ENCODE measurements around the gene KIF1A. TPM values are rescaled to one million over a fixed set of nuclear protein-coding genes. Genes with fewer than 3 reads are reported as not detected.

The KIF1A gene
- total and polyA plus RNA-seq, 2 of the 8 experiments (the other 6 are each of a cell fraction or from before 2014, with no cell fraction given), result 61.3 to 281 TPM

GRCh38 chr2:240799033-240799820 is 20.8 kb downstream of the KIF1A start:
- Histone ChIP-seq H3K9me3 (ENCODE audit: insufficient read depth in 2 of 2, low read depth in 1 of 2, low read length in 1 of 2) (no peaks in the 10 kb centered on the region; a peak in 1 of 4 replicates), H2BK12ac (ENCODE audit: low read depth, low read length) (no peak overlapping the region), H3K27me3 (replicated peaks in 1 of 4; ENCODE audit: control insufficient read depth in 3 of 4, extremely low read depth in 1 of 4, insufficient read depth in 3 of 4, low read length in 3 of 4) (no peaks in the 10 kb centered on the region), H3K79me1 (ENCODE audit: low read depth, low read length) (peaks cover 29% of the 10 kb centered on the region), H3K4me2 (ENCODE audit: insufficient read depth in 1 of 2, low read depth in 2 of 2, low read length in 2 of 2) (no peak overlapping the region), H3K79me2 (ENCODE audit: control insufficient read depth in 1 of 2, insufficient read depth in 2 of 2, low read length in 2 of 2) (peaks cover 17 to 100% of the 10 kb centered on the region in 2 experiments), H4K91ac (replicated peaks; ENCODE audit: insufficient read length, low read length) (no peak overlapping the region), H3K4me1 (replicated peaks in 1 of 4; ENCODE audit: control insufficient read depth in 3 of 4, insufficient read depth in 4 of 4, low read length in 3 of 4) (no peaks in the 10 kb centered on the region; a peak in 1 of 7 replicates), H3K56ac (replicated peaks; ENCODE audit: insufficient read length, low read depth, low read length) (no peak overlapping the region), H2BK15ac (ENCODE audit: low read length) (no peak overlapping the region), H2BK20ac (ENCODE audit: low read length) (no peak overlapping the region), H3K23ac (ENCODE audit: insufficient read length) (no peak overlapping the region), H4K5ac (ENCODE audit: insufficient read length, low read depth, low read length) (no peak overlapping the region), H4K8ac (ENCODE audit: extremely low read depth, insufficient read depth, low read length) (peak overlapping the region; percentile 59; the same call in 1 of the 2 replicates), H2AK5ac (ENCODE audit: low read depth, low read length) (no peak overlapping the region), H3K4ac (replicated peaks; ENCODE audit: insufficient read length, low read depth, low read length) (no peak overlapping the region), H4K20me1 (replicated peaks in 1 of 2; ENCODE audit: control insufficient read depth in 1 of 2, insufficient read depth in 2 of 2, low read length in 2 of 2) (peaks cover 40 to 41% of the 10 kb centered on the region in 2 experiments), H2BK120ac (replicated peaks; ENCODE audit: low read depth, low read length) (no peak overlapping the region), H3K18ac (ENCODE audit: extremely low read depth, low read length) (no peak overlapping the region), H2AFZ (ENCODE audit: low read length) (no peak overlapping the region), H3K9ac (replicated peaks in 1 of 4; ENCODE audit: extremely low read depth in 1 of 4, low read depth in 3 of 4, low read length in 3 of 4) (no peak overlapping the region), H3K23me2 (ENCODE audit: low read depth, low read length) (no peaks in the 10 kb centered on the region; the same call in 1 of the 2 replicates), H2BK5ac (ENCODE audit: low read depth, low read length) (no peak overlapping the region), H3K27ac (ENCODE audit: low read depth, low read length) (no peak overlapping the region; the same call in 1 of the 2 replicates), H3K36me3 (ENCODE audit: control insufficient read depth in 2 of 4, insufficient read depth in 4 of 4, low read length in 3 of 4) (peaks cover 19 to 49% (median 28%) of the 10 kb centered on the region in 4 experiments; a peak in 7 of 8 replicates), H3K4me3 (ENCODE audit: extremely low read depth in 1 of 4, insufficient read depth in 2 of 4, low read depth in 3 of 4, low read length in 4 of 4) (no peak overlapping the region), H3K14ac (ENCODE audit: insufficient read length) (no peak overlapping the region)
- no peak for DNase-seq (ENCODE audit: low read depth in 1 of 2, low spot score in 2 of 2)
- POLR2A ChIA-PET (ENCODE audit: partially characterized antibody), result interaction anchor here (0.6 to 18.0 kb wide), 10 partner anchors 10 to 1000 kb away, joined by 3 to 291 read pairs (median 7); partner anchors contain the start of gene KIF1A
- 87% methylated on average over 14 of the region's 14 CpGs; no CpG with 5 or more reads in 1 of the 2 experiments for WGBS, 2 experiments (ENCODE audit: extremely low coverage in 1 of 2, insufficient coverage in 1 of 2, insufficient read length in 1 of 2, insufficient replicate concordance in 2 of 2, low coverage in 1 of 2, low lambda C conversion rate in 2 of 2, missing lambda C conversion rate in 1 of 2)
- FAIRE-seq, result no peak
- CTCF ChIA-PET (ENCODE audit: partially characterized antibody), result interaction anchor here (0.9 to 2.0 kb wide), 5 partner anchors 19 to 41 kb away, joined by 3 to 5 read pairs (median 3); no protein-coding TSS in a partner anchor
- TF ChIP-seq RNF2 (IDR thresholded peaks at IDR 0.05; ENCODE audit: borderline replicate concordance, low read depth, low read length, missing control alignments, poor library complexity, severe bottlenecking), result no peak
- no peak for TF ChIP-seq SP2 (IDR thresholded peaks at IDR 0.05; ENCODE audit: low read length)
- no peak for TF ChIP-seq TAF7 (optimal IDR thresholded peaks at IDR 0.05; ENCODE audit: borderline replicate concordance, low read depth, low read length)
- TF ChIP-seq GTF2F1 (IDR thresholded peaks at IDR 0.05; ENCODE audit: borderline replicate concordance, low read depth, low read length), result no peak
- TF ChIP-seq FOSL1 (IDR thresholded peaks at IDR 0.05; ENCODE audit: insufficient read depth, low read depth, low read length), result no peak
- TF ChIP-seq GABPA (IDR thresholded peaks at IDR 0.05; ENCODE audit: borderline replicate concordance, insufficient read depth, low read length), result no peak
- TF ChIP-seq CTBP2 (IDR thresholded peaks at IDR 0.05; ENCODE audit: borderline replicate concordance, insufficient read depth, insufficient read length, low read length), result no peak
- TF ChIP-seq SIX5 (IDR thresholded peaks at IDR 0.05; ENCODE audit: low read depth, low read length), result no peak
- TF ChIP-seq, protein P1, sequence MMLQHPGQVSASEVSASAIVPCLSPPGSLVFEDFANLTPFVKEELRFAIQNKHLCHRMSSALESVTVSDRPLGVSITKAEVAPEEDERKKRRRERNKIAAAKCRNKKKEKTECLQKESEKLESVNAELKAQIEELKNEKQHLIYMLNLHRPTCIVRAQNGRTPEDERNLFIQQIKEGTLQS (IDR thresholded peaks at IDR 0.05; ENCODE audit: insufficient read depth, low read depth, low read length), result no peak
- TF ChIP-seq EZH2 (IDR thresholded peaks at IDR 0.05; ENCODE audit: low read depth, low read length, severe bottlenecking), result no peak
